GM19438 (cell line): Measurements from ENCODE around the gene KIF26A.

Experiments used
- ATAC-seq: cut with Tn5 transposase; IDR thresholded peaks from one replicate; pipeline ENCODE4 v1.9.1; 2021; ENCODE audit warnings: low read depth; ENCODE audit not compliant: unreplicated experiment

Gene KIF26A

DNA sequence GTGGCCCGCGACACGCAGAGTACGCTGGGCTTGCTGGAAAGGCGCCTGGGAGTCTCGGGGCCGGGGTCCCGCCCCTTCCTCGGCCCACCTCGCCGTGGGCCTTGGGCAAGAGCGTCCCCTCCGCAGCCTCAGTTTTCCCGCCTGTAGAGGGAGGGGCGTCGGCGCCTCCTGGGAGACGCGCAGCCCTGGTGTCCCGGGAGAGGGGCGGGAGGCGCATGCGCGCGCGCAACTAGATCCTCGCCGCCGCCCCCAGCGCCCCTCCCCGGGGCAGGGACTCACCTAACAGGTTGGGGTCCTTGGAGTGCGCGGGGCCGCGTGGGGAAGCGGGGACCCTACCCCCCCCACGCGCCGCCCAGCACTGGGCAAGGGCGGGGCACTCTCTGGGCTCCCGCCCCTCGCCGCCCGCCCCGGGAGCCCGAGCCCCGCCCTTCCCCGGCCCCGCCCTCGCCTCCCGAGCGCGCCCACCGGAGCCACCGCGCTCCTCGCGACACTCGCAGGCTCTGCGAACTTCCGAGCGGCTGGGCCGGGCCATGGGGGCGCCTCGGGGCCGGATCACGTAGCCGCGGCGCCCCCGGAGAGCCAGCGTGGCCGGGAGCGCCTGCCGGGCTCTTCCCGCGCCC, at the start of gene KIF26A:
Gene KIF26A (plus strand): TSS at position 490 of the 620 bp plus-strand sequence. CDS start 136 bp downstream, outside the sequence.
- ATAC-seq = no peak

DNA sequence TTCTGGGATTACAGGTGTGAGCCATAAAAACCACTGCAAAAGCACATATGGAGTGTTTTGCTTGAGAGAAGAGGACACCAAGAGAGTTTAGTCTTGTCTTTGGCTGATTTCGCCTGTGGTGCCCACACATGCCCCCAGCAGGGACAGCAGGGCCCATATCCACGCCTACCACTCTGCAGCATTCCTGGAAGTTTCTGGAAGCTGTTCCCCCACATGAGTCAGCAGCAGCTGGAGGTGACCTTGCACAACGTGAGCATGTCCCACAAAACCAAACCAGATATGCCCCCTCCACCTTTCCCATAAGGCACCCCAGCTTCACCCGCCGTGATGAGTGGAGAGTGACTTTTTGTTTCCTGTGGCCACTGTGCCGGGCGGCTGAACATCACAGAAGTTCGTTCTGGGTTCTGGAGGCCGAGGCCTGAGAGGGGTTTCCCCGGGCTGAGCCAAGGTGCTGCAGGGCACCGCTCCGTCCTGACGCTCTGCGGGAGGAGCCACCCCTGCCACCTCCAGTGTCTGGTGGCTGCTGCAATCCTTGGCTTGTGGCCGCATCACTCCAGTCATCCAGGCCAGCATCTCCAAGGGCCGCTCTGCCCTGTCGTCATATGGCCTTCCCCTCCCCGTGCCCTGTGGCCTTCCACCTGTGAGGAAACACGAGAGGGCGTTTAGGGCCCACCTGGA, 48.2 kb upstream of the KIF26A start:
- ATAC-seq = no peak

DNA sequence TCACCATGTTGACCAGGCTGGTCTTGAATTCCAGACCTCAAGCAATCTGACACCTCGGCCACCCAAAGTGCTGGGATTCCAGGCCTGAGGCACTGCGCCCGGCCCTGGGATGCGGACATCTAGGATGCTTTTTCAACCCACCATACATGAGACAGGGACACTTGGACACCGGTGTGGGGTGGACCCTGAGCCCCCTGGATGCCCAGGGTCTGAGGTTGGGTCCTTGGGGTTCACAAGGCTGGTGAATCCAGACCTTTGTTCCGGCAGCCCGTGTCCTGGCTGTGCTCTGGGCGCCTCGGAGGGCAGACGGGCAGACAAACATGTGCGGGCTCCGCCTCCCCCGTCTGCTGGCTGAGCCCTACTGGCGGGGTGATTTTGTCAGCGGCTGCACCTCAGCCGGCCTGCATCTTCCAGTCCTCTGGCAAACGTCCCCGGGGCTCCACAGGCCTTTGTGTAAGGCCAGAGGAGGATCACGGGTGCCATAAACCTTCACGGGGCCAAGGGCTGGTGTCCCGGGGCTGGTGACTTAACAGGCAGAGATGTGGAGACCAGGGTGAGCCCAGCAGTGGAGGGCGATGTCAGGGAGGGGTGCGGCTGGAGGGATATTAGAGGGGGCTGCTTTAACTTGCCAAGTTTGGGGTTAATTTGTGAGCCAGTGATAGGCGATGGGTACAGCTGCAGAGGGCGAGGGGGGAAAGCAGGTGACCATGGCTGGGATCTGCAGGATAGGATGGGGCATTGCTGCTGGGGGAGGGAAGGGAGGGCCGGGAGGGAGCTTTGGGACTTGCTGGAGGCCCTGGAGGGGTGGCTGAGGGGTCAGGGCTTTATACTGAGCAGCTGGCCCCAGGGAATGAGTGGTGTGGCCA, 47.1 kb upstream of the KIF26A start:
- ATAC-seq = no peak

DNA sequence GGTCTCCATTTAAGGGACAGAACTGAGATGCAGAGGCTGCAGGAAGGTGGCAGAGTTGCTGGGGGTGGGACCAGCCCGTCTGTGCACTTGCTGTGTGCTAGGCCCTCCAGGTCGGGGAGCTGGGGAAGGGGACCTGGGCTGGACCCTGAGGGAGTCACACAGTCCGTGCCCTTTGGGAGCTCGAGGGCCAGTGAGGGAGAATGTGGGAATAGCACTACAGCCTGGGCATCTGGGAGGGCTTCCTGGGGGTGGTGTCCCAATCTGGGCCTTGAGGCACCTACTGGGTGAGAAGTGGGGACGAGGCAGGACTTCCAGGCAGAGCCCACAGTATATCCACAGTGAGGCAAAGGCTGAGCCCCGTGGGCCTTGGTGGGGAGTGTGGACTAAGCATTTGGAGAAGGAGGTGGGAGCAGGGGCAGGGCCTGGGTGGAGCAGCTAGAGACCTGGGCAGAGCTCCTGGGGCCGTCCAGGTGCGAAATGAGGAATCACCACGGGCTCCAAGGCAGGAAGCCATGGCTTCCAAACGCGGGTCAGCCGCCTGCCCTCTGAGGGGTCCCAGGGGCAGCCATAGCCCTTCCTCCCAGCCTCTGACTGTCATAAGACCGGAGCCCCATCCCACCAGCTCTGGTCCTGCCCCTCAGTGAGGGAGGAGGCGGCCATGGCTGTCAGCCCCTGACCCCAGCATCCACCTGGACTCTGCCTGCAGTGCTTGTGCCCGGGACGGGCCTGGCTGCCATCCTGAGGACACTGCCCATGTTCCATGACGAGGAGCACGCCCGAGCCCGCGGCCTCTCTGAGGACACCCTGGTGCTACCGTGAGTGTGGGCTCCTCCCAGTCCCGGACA, 46.2 kb upstream of the KIF26A start:
- no peak for ATAC-seq

DNA sequence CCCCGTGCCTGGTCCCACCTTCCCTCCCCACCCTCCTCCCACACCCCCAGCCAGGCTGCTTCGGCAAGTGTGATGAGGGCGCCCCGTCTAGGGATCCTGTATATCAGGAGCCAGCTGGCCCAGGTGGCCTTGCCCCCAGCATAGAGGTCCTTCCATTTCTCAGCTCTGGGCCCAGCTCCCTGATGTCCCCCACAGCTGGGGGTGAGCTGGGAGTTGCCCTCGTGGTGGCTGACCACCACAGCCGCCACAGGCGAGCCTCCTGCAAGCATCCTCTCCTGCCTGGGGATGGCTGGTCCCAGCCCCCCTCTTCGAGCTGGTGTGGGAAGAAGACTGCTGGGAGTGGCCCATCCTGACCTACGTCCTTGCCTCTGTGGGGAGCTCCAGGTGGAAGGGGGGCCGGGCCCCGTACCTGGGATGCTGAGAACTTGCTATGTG, 45.4 kb upstream of the KIF26A start:
- no peak for ATAC-seq

DNA sequence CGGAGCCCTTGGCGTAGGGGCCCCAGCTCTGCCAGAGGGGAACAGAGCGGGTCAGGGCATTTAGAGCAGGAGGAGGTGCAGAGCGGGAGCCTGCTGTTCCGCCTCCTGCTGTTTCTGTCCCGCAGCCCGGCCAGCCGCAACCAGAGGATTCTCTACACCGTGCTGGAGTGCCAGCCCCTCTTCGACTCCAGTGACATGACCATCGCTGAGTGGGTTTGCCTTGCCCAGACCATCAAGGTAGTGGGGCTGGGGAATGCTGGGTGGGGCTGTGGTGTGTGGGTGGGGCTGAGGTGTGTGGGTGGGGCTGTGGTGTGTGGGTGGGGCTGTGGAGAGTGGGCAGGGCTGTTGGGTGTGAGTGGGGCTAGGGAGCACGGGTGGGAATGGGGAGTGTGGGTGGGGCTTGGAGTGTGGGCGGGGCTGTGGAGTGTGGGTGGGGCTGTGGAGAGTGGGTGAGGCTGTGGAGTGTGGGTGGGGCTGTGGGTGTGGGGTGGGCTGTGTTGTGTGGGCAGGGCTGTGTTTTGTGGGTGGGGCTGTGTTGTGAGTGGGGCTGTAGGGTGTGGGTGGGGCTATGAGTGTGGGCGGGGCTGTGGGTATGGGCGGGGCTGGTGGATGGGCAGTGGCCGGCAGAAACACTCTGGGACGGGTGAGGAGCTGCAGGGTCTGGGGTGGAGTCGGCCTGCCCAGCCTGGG, 44.9 kb upstream of the KIF26A start:
- no peak for ATAC-seq

DNA sequence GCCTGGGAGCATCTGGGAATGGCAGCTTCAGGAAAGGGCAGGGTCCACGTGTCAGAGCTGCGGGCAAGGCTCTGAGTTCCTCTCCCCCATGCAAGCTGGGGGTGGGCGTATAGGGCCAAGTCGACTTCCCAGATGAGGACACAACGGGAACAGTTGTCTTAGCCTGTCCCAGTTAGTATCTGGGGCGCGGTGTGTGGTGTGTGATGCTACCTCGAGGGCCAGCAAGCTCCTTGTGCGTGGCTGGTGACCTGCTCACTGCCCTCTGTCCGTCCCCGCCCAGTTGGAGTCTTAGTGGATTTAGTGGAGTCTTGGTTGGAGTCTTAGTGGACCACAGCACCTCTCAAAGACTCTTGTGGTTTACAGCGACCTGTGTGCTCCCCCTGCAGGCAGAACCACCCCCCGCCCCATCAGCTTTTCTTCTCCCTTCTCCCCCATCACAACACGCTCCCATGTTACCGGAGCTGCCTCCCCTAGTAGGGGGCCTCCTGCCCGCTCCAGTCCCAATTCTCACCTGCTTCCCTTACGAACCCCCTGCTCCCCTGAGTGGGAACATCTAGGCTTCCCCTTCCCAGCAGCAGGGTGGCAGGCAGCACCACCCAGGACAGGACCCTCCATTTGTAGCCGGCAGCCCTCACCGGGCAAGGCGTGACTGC, 44.2 kb upstream of the KIF26A start:
- no peak for ATAC-seq

DNA sequence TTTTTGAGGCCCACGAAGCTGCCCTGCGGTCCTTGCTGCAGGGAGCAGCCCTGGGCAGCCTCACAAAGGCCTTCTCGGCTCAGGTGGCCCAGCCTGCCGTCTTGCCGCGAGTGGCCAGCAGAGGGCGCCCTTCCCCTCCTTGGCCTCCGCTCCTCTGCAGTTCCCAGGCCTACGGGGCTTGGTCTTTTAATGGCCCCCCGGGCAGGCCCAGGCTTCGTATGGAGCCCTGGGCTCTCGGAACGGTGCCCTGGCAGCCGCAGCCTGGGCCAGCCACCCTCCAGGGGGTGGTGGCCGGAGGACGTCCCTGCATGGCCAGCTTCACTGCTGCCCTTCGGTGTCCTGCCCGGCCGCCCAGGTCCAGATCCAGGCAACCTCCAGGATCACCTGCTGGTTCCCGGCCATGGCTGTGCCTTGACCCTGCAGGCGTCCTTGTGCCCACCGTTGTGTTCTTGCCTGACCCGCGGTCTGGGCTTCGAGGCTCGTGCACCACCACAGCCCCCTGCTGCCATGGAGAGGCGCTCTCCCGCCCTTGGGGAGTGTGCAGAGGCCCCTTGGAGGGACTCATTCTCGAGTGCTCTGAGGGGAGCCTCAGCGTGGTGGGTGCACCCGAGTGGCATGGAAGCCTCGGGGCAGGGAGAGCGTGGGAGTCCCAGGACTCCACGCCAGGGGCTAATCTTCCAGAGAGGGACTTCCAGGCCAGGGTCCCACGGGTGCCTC, 43.5 kb upstream of the KIF26A start:
- ATAC-seq = no peak

DNA sequence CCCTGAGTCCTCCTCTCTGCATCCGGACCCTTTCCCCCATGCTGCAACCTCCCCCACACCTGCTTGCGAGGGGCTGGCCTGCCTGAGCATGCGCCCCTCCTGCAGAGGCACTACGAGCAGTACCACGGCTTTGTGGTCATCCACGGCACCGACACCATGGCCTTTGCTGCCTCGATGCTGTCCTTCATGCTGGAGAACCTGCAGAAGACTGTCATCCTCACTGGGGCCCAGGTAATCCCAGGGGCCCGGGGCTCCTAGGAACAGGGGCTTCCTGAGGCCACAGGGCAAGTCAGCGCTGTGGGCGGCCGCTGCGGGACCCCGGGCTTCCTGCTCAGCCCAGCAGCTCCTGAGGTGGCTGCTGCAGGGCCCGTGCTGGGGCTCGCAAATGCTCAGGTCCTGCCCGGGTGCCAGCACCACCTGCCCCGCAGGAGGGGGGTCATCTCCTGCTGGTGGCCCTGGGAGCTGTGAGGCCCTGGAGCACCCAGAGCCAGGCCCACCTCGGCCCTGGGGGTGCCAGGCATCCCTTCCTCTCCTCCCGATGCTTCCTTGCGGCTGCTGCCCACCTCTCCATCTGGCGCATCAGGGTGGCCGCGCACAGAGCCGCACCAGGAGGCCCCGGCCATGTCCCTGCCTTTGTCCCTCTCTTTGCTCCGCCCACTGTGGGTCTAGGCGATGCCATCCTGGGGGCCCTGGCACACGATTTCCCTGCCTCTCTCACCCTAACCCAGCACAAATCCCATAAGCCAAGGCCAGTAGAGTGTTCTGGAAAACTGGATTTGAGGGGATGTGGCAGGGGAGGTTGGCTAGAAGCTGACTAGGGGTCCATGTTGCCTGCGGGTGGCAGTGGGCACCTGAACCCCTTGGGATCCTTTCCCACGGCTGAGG, 42.7 kb upstream of the KIF26A start:
- no peak for ATAC-seq

DNA sequence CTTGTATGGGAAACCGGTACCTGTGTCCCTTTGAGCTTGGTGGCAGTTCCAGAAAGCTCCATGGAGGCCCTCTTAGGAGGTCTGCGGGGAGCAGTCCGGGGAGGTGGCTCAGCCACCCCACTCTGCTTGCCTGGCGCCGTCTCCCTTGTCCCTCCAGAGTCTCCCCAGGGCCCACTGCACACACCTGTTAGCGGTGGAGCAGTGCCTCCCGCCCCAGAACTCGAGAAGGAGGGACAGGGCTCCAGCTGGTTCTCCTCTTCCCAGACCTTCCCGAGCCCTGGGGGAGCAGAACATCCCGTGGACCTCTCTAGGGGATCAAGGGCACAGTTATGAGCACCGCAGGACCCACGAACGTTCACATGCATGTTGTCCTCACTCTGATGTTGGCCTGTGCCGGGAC, 42.1 kb upstream of the KIF26A start:
- ATAC-seq = no peak

DNA sequence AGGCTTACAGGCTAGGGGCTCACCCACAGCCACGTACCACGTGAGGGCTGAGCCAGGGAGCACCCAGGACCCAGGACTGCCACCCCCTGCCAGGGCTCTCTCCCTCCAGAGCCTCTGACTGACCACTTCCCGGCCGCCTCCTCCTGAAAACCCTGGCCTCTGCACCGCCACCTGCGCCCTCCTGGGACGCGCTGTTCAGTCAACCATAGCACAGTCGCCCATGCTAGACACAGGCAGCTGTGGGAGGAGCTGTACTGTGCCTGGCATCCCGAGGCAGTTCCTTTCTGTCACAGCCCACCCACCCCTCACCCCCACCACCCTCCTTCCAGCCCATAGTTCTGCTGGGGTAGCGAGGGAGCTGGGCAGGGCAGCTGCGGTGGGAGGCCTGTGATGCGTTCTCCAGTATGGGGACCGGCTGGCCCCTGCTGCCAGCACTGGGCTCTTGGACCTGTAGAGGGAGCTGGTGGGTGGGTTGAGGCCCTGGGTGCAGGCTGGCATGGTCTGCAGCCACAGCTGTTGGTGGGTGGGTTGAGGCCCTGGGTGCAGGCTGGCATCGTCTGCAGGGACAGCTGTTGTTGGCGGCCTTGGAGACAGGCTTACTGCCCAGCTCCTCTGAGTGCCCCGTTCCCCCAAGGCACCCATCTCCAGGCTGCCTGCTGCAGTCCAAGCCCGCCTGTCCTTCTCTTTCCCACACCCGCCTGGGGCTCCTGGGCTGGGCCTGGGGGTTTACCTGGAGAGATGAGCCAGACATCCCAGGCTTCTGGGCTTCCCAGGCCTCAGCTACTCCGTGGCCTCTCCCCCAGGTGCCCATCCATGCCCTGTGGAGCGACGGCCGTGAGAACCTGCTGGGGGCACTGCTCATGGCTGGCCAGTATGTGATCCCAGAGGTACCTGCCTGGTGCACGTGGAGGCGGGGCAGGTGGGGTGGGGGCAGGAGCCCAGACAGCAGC, 41.4 kb upstream of the KIF26A start:
- no peak for ATAC-seq

DNA sequence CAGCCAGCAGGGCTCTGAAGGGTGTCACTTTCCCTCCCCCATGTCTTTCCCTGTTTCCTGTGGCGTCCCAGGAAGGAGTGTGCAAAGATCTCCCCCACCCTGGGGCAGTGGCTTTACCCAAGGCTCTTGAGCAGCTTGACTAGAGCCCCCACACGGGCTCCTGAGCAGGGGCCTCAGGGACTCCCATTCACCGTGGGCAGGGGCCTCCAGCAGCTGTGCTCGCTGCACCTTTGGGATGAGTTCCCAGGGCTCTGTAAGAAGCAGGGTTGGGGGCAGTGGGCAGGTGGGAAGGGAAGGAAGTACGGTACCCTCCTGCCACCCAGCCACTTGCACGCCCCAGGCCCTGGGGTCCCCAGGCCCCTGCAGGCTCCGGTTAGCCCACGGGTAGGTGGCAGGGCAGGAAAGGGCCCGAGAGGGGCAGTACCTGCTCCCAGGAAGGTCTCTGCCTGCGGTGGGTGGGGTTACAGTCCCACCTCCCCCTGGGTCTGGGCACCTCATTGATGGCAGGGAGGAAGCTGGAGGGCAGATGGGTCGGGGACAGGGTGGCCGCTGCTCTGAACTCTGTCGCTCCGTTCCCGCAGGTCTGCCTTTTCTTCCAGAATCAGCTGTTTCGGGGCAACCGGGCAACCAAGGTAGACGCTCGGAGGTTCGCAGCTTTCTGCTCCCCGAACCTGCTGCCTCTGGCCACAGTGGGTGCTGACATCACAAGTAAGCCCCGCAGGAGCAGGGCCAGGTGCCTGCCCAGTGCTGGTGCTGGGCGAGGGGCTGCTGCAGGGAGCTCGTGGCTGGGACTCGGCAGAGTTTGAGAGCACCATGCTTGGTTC, 39.9 kb upstream of the KIF26A start:
- ATAC-seq = no peak

DNA sequence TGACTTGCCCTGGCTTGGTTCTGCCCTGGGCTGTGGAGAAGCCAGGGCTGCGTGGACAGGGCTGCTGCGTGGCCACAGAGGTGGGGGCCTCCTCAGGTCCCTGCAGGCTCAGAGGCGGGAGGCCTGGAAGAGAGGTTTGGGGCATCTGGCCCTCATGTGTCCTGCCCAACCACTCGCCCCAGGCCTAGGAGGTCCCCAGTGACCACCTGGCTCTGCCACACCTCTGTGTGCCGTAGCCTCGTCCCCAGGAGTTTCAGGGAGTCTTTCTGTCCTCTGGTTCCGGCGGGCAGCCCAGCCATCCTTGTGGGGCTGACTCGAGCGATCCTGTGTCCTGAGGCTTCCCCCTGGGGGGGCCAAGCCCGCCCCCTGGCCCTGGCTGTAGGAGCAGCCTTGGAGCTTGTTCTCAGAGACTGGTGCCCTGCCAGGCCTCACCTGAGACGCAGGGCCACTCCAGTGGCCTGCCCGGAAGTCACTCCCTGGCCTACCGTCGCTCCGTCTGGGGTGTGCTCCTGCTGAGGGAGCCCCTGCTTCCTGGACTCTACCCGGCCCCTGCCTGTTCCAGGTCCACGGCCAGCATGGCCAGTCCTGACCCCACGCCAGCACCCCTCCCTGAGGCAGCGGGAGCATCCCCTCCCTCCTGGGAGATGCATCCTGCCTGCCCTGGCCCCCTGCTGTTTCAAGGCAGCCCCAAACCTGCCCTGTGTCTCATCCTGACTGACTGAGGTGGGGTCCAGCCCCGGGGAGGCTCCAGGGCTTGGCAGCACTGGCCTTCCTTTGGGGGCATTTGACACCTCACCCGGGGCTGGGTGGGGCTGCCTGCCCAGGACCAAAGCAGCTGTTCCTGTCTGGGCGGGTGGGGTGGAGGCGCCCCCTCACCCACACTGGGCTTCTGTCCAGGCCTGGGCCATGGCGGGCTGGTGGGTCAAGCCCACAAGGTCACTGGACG, 39.0 kb upstream of the KIF26A start:
- no peak for ATAC-seq

DNA sequence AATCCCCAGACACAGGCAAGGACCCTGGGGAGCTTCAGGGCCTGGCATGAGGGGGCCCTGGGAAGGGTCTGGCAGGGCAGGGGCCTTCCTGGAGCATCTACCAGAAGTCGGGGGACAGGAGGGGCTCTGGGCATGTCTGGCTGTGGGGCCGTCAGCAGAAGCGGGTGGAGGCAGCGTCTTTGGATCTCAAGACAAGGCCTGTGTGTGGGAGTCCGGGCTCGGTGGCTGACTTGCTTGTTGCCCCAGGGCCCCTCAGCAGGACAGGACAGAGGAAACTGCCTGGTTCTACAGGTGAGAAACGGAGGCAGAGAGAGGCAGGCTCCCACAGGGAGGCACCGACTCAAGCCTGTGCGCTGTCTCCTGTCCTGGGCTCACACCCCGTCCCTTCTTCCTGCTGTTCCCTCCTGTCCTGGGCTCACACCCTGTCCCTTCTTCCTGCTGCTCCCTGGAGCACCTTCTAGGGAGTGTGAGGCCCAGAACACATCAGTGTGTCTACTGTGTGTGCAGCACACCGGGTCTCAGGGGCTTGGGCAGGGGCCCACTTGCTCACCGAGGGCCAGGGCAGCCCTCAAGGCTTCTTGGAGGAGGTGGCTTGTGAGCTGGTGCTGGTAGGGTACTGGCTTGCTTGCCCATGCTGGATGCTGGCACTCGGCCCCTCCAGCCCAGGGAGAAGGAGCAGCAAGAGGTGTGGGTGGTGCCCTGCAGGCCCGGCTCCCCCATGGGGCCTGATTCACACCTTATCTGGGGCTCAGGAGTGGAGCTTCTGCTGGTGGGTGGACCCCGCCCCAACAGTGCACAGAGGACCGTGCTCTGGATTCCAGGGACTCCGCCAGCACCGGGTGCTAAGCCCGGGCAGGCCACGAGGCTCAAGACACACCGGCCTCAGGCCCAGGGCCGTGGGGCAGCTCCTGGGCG, 38.0 kb upstream of the KIF26A start:
- no peak for ATAC-seq
